Fibroblast of lung (primary cell): ENCODE results near the gene RPL39L.

Experiments
- CTCF ChIP-seq, 2 donors: IDR thresholded peaks in 1 of 2; conservative IDR thresholded peaks in 1 of 2; 1 replicate in 1 of 2; 2 replicates in 1 of 2; pipeline ENCODE4 v1.5.1; 2011 to 2012; ENCODE audit warnings: low read length in 2 of 2, control low read depth in 1 of 2, inconsistent platforms in 1 of 2, low read depth in 1 of 2, mild to moderate bottlenecking in 1 of 2
- EZH2 ChIP-seq: IDR thresholded peaks from 2 replicates; pipeline ENCODE4 v1.5.1; 2012; ENCODE audit warnings: low read length, control low read depth, mild to moderate bottlenecking; ENCODE audit errors: missing control alignments

DNA sequence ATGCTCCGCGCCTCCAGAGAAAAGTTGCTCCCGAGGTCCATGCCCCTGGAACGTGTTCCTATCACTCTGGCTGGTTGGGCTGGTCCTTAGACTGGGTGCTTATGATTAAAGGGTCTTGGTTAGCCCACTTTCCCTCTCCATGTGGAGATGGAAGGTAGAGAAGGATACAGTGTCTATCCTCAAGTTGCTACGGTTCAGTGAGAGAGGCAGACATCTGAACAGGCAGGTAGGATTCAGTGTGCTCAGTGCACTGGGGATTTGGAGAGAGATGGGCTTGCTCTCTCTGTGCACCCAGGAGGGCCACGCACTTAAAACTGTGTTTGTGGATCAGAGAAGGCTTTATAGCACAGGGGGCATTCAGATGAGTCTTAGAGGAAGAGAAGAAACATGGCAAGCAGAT, 63.0 kb downstream of the RPL39L start:
- no peak for TF ChIP-seq CTCF (conservative IDR thresholded peaks at IDR 0.05 in 1 of 2, IDR thresholded peaks at IDR 0.05 in 1 of 2; ENCODE audit: low read depth in 1 of 2, low read length in 2 of 2)
- no peak for TF ChIP-seq EZH2
